Non-pigmented ciliary epithelial cell (primary cell): ENCODE measurements around the gene RAB40C.

Experiments
- DNase-seq: peaks from one replicate; pipeline ENCODE4 v3.0.0-alpha.2; 2010; ENCODE audit warnings: low read depth

RAB40C gene, protein sequence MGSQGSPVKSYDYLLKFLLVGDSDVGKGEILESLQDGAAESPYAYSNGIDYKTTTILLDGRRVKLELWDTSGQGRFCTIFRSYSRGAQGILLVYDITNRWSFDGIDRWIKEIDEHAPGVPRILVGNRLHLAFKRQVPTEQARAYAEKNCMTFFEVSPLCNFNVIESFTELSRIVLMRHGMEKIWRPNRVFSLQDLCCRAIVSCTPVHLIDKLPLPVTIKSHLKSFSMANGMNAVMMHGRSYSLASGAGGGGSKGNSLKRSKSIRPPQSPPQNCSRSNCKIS

DNA sequence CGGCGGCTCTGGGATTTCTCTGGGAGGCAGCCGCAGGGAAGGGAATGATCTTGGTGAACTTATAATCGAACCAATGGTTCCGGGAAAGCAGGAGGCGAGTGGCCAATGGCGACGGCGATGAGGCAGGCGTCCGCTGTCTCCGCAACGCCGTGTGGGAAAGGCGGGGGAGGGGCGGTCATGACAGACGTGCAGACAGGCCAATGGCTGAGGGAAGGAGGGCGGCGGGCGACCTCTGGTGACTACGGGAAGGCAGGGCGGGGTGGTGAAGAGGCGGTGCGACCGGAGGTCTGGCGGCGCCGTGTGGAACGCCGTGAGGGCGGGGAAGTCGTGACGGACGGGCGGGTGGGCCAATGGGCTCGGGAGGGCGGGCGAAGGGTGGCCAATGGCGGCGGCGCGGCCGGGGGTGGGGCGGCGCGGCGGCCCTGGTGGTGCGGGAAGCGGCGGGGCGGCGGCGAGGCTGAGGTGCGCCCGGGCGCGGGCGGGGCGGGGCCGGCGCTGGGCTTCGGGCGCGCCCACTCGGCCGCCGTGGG is at the start of gene RAB40C:
Gene RAB40C, plus strand, starts transcription at position 409 of the 530 bp plus-strand sequence. CDS start 226 bp downstream, outside the sequence.
- DNase-seq, result peak; percentile 85

DNA sequence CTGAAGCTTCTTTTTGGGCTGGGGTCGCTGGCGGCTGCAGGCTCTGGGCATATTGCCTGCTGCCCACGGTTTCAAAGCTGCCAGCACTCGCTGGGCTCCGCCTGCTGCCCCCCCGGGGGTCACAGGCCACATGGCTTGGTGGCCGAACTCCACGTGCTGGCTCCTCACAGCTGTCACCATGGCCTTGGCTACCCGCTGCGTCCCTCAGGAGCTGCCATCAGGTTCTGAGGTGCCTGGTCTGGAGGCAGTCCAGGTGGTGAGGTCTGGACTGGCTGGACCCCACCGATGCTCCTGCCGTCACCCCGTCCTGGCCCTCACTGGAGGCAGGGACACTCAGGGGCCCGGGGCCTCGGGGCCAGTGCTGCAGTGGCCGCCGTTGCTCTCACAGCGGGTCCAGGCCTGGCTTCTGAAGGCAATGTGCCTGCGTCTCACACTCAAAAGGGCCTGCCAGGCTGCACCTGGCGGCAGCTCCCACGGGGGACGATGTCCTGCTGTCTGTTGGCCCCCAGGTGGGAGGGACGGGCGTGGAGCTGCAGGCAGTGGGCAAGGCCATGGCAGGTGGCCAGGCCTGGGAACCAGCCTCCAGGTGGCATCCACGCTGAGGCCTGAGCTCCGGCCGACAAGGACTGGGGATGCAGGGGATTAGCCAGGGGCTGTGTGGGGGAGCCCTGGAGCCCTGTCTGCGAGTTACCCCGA is 49.1 kb upstream of the RAB40C start:
- no peak for DNase-seq

DNA sequence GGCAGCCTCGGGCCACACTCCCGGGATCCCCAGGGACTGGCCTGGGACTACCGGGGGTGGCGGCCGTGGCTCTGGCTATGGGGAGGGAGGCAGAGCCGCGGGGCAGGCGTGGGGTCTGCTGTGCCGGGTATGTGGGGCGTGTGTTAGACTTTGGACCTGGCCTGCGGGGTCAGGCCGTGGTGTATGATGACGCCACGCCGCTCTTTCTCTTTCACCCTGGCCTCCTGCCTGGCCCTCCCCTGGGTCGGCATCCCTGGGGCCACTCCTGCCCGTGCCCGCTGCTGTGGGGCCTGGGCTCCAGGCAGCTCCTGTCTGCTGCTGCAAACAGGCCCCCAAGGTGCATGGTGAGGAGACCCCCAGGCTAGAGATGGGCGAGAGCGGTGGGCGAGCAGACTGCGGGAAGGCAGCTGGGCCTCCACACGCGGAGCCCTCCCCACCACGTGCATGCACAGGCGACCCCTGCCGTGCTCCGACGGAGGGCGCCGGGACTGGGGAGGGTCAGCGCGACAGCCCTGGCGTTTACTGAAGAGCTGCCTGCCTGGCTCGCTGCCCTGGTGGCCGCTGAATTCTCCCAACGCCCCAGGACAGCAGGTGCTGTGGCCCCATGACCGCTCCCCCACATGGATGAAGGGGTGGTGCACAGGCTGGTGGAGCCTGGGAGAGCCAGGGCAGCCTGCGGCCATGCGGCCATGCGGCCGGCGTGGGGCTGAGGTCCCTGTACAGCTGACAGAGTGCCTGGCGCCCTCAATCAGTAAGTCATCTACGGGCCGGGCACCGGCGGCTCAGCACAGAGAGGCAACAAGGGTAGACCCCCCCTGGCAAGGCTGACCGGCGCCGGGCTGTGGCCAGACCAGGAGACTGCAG is 46.3 kb upstream of the RAB40C start:
- no peak for DNase-seq

DNA sequence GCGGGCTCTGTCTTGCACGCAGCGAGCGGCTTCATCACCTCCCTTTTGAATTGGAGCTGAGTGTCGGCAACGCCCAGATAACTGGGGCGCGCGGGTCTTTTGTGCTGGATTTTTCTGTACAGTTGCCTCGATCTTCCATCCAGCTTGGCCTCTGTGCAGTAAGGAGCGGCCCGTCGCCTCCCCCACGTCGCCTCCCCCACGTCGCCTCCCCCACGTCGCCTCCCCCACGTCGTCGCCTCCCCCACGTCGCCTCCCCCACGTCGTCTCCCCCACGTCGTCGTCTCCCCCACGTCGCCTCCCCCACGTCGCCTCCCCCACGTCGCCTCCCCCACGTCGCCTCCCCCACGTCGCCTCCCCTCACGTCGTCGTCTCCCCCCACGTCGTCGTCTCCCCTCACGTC is 45.3 kb upstream of the RAB40C start:
- DNase-seq, result no peak

DNA sequence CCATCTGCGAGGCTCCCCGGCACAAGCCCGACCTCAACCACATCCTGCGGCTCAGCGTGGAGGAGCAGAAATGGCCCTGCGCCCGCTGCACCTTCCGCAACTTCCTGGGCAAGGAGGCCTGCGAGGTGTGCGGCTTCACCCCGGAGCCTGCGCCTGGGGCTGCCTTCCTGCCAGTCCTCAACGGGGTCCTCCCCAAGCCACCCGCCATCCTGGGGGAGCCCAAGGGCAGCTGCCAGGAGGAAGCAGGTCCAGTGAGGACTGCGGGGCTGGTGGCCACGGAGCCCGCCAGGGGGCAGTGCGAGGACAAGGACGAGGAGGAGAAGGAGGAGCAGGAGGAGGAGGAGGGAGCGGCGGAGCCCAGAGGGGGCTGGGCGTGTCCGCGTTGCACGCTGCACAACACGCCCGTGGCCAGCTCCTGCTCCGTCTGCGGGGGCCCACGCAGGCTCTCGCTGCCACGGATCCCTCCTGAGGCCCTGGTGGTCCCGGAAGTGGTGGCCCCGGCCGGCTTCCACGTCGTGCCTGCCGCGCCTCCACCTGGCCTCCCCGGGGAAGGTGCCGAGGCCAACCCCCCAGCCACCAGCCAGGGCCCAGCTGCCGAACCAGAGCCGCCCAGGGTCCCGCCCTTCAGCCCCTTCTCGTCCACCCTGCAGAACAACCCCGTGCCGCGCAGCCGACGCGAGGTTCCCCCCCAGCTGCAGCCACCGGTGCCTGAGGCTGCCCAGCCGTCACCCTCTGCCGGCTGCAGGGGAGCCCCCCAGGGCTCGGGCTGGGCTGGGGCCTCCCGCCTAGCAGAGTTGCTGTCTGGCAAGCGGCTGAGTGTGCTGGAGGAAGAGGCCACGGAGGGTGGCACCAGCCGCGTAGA is 42.7 kb upstream of the RAB40C start:
- no peak for DNase-seq

DNA sequence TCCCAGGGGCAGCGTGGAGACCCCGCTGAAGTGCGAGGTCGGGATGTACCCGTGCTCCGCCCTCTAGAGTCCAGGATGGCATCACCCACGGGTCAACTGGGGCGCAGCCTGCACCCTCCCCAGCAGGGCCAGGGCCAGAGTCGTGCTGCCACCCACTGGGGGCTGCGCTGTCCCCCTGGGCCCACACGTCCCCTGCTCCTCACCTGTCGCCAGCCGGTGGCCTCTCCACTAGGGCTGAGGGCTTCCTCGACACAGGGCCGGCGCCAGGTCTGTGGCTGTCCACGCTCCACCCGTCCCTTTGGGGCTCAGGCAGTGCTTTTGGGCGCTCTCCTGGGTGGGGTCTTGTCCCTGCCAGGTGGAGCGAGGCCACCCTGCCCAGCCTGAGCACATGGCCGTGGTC is 41.3 kb upstream of the RAB40C start:
- DNase-seq, result no peak

DNA sequence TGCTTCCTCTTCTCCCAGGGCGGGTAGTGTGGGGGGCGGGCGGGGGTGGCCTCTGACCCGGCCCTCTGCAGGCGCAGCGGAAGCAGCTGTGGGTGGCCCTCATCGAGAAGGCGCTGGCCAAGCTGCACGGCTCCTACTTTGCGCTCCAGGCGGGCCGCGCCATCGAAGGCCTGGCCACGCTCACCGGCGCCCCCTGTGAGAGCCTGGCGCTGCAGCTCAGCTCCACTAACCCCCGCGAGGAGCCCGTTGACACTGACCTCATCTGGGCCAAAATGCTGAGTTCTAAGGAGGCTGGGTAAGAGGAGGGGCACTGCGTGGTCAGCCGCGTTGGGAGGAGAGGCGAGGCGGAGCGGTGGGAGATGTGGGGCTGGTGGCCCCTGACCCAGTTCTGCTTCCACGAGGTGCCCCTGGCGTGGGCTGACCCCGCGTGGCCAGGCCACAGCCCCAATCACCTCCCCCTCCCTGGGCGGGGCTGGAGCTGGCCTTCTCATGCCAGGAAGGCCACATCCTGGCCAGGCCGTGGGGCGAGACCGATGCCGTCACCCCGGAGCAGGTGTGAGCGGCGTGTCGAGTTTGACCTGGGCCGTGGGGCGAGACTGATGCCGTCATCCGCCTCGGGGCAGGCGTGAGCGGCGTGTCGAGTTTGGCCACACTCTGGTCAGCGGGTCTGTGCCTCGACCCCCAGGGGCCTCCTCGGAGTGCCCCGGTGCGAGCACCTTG is 40.2 kb upstream of the RAB40C start:
- no peak for DNase-seq

DNA sequence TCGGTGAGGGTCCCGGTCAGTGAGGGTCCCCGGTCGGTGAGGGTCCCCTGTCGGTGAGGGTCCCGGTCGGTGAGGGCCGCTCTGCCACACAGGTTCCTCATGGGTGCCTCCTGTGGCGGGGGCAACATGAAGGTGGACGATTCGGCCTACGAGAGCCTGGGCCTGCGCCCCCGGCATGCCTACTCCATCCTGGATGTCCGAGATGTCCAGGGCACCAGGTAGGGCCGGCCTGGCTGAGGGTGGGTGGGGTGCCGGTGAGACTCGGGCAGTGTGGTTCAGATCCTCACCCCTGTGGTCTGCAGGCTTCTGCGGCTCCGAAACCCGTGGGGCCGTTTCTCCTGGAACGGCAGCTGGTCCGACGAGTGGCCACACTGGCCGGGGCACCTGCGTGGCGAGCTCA is 38.7 kb upstream of the RAB40C start:
- DNase-seq, result no peak

DNA sequence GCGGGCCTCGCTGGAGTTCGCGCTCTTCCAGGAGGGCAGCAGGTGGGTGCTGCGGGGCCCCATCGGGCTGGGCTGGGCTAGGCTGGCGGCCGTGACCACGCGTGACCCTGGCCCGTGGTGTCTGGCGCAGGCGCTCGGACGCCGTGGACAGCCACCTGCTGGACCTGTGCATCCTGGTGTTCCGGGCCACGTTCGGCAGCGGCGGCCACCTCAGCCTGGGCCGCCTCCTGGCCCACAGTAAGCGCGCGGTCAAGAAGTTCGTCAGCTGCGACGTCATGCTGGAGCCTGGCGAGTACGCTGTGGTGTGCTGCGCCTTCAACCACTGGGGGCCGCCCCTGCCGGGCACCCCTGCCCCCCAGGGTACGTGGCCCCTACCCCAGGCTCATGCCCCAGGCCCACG is 37.7 kb upstream of the RAB40C start:
- DNase-seq, result no peak

DNA sequence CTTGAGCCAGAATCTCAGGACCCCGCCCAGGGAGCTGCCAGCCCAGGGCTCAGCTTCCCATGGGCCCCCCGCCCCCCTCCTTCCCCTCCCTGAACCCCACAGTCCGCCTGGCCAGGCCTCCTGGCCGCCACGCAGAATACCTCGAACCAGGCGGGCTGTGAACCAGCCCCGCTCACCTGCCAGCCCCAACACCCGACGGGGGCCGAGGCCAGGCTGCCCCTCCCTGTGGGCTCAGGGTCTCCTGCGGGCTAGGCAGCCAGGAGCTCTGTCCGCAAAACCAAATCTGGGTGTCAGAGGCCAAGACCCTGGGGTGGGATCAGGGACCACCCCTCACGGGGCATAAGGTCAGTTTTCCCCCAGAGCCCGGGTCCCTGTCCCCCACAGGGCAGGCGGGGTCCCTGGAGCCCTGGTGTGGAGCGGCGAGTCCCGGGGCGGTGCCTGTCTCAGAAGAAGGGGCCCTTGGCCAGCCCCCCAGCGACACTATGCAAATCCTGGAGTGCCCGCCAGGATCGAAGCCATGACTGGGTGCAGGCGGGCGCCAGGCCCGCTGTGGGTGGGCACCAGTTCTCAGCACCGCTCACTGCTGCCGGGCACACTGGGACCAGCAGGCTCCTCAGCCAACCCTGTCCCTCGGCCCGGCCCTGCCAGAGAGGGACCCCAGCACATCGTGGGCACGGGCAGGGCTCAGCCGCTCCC is 36.1 kb upstream of the RAB40C start:
- DNase-seq, result no peak

DNA sequence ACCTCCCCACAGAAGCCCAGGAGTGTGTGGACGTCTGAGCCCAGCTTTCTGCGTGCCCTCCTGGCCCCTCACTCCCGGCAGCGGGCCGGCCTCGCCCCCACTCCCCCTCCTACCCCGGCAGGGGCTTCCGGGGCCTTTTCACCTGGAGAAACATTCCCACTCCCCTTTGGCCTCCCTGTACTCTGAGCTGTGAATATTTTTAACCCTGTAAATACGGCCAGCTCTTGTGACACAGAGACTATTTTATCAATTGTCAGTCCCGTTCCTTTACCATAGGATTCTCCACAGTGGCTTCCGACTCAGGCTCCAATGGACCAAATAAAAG is 35.6 kb upstream of the RAB40C start:
- no peak for DNase-seq

DNA sequence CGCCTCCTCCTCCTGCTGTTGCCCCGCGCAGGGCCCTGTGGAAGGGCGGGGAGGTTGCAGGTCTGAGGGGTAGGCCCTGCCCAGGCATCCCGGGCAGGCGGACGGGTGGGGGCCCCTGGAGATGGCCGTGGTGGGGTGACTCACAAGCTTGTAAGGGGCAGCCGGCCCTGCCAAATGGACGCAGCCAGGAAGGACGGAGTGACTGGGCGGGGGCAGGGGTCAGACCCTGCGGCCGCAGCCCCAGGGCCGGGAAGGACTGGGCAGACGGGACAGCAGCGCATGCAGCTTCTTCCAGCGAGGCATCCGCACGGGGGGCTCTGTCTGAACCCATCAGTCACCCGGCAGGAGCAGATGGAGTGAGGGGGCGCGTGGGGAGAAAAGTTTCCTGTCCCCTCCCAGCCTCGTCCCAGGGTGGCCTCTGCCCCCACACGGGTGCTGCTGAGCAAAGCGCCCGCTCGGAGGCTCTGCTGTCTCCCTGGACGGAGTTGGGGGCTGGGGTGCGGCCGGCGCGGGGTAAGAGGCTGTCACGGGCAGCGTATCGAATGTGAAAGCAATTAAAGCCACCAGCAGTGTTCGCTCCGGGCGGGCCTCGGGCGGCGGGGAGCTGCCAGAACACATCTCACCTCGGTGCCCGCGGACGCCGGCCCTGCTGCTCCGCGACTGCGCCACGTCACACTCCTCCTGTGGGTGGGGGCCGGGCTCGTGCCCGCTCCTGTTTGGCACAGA is 35.1 kb upstream of the RAB40C start:
- no peak for DNase-seq

DNA sequence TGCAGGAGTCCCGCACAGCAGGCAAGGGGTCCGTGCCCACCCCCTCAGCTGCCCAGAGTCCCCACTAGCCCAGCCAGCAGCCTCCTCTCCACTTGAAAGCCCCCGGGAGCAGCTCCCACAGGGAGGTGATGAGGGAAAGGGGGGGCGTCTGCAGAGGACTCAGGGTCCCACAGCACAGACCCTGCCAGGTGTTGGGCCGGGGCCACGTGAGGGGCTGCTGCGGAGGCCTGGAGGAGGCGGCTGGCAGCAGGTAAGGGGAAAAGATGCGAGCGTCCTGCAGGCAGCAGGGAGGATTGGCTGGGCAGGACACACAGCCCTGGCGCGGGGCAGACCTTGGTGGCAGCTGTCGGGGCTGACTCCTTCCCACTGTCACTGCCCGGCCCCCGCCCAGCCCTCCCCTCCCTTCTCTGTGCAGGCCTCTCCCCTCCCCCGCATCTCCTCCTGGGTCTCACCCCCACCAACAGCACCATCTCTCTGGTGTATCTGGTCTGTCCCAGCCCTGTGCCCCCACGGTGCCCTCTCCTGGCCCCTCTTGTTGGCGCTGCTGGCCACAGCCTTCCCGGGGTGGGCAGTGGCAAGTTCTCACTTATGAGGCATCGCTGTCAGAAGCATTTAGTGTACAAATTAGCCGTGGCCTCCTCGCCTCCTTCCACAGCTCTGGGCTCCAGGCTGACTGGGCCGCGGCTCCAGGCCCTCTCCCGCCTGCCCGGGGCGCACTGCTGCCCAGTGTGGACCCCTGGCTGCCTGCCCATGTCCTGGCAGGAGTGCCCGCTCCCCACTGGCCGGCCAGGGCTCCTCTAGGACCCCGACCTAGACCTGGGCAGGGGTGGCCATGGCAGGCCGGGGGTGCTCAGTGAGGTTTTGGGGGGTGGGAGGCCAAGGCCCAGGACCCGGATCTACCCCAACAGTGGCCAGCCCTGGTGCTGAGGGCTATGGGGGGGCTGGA is 34.1 kb upstream of the RAB40C start:
- no peak for DNase-seq

DNA sequence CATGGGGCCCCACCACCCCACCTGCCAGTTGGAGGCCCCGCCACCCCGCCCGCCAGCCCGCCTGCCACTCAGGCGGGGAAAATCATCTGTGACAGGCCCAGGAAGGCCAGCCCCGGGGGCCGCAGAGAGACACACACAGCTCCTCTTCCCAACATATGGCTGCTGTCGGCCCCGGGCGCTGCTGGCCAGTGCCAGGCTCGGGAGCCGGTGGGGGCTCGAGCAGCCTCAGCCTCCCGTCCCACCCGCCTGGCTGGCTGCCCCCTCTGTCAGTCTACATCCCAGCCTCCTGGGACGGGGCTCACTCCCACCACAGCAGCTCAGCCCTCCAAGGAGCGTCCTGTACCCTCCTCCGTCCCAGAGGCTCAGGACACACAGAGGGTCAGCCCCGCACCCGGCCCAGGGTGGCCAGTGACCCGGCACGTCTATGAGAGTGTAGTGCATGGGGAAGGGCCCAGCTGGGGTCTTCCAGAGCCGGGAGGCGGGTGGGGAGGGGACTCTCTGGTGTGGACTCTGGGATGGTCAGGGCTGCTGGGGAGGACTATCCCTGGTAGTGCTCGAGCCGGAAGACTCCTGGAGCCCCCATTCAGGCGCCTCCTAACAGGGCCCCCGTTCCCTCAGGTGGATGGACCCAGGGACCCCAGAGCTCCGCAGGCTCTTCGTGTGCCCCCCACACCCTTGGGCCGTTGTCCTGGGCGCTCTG is 33.2 kb upstream of the RAB40C start:
- DNase-seq, result no peak

DNA sequence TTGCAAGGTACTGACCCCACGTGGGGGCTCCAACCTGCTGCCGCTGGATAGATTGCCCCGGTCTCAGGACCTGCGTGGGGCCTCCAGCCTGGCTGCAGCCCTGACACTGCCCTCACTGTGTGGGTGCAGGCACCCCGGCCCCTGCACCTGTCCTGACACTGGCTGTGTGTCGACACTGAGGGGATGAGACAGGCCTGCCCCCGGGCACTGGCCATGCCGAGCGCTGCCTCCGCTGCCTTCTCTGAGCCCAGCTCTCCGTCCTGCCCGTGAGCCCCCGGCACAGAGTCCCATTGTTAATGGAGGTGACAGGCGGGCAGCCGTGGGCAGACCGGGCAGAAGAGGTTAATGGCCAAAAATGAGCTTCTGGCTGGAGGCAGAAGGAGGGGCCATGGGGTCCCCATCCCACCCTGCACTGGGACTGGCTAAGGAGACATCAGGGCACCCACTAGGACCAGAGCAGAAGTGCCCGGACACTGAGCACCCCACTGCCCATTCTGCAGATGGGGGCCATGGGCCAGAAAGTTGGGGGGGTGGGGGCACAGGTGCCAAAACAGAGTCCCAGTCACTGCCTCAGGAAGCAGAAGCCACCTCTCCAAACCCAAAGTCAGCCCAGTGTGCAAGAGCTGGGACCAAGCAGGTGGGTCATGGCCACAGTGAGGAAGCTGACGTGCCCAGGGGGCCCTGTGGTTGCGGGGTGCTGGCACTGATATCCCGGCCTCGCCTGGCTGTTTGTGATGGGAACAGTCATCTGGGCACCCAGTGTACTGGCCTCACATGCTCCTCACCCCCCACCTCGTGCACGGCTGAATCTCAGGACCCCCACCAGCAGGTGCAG is 32.2 kb upstream of the RAB40C start:
- no peak for DNase-seq

DNA sequence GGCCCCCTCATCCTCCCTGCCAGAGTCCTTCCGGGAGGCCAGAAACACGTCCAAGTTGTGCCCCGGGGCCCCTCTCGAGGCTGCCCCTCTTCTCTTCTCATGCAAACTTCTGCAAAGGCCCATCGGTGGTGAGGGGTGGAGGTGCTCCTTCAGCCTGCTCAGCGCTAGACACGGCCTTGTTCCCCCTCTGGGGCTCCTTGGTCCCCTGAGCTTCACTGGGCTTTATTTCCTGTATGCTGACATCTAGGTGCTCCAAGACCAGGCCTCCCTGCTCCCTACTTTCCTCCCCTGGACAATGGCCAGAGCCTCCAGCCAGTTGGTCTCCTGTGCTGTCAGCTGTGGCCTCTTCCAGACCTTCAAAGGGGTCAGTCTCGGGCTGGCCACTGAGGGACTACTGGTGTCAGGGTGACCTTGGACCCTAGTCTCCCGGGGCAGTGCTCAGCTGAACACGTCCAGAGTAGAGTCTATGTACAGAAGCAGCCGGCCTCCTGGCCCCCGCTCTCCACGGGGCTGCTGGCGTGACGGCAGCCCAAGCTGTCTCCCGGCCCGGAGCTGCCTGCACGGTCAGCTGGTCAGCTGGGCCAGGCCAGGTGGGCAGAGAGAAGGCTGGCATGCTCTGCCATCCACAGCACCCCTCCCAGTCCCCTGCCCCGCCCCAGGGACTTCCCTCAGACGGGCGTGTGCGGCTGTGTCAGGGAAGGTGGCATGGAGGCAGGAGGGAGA is 31.4 kb upstream of the RAB40C start:
- DNase-seq, result no peak

DNA sequence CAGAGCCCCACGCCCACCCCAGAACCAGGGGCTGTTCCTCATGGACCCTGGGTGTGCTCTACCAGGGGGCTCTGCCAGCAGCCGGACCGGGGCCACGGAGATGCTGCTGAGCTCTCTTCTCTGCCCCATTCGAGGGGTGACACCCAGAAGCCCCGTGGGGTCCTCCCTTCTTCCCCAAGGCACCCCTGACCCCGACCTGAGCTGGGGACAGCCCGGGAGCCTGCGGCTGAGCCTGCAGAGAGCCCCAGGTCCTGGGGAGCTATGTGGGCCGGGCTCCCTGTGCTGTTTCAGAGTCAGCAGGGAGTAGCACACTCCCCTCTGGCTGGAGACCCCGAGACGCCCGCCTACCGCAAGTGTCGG is 30.9 kb upstream of the RAB40C start:
- no peak for DNase-seq
